NT2/D1 (cell line): ENCODE measurements around the gene PSEN2.
"Not testable (repeated sequence)": the region's sequence is repeated elsewhere in the genome, so short reads cannot be mapped to it uniquely, and the experiment has no call there.

ENCODE experiments used
- DNase-seq: peaks from one replicate; pipeline ENCODE4 v3.0.0-alpha.2; 2011; ENCODE audit warnings: low read depth, low spot score
- H3K27me3 ChIP-seq: 2 replicates; pipeline ENCODE4 v1.6.0; 2011; ENCODE audit warnings: mild to moderate bottlenecking; ENCODE audit not compliant: insufficient read length, insufficient read depth
- H3K36me3 ChIP-seq: 2 replicates; pipeline ENCODE4 v1.6.1; 2011; ENCODE audit warnings: mild to moderate bottlenecking, low read length, mixed read lengths; ENCODE audit not compliant: insufficient read depth, insufficient read length
- H3K4me1 ChIP-seq: 2 replicates; pipeline ENCODE4 v1.5.1; 2011; ENCODE audit not compliant: insufficient read depth, insufficient read length
- H3K4me3 ChIP-seq: 2 replicates; pipeline ENCODE4 v1.5.1; 2011; ENCODE audit warnings: low read depth; ENCODE audit not compliant: insufficient read length
- H3K9ac ChIP-seq: 2 replicates; pipeline ENCODE4 v1.6.0; 2011; ENCODE audit warnings: low read depth; ENCODE audit not compliant: insufficient read length
- H3K9me3 ChIP-seq: 2 replicates; pipeline ENCODE4 v1.5.1; 2011; ENCODE audit warnings: mild to moderate bottlenecking, low read length; ENCODE audit not compliant: insufficient read depth
- SUZ12 ChIP-seq: IDR thresholded peaks from 2 replicates; pipeline ENCODE4 v1.6.1; 2011; ENCODE audit not compliant: insufficient read length, insufficient read depth; ENCODE audit errors: extremely low read depth
- YY1 ChIP-seq: IDR thresholded peaks from 2 replicates; pipeline ENCODE4 v1.6.1; 2011; ENCODE audit not compliant: insufficient read length, insufficient read depth
- ZNF274 ChIP-seq: IDR thresholded peaks from 2 replicates; pipeline ENCODE4 v1.6.1; 2011; ENCODE audit warnings: mild to moderate bottlenecking, low read depth, low read length

The PSEN2 gene

DNA sequence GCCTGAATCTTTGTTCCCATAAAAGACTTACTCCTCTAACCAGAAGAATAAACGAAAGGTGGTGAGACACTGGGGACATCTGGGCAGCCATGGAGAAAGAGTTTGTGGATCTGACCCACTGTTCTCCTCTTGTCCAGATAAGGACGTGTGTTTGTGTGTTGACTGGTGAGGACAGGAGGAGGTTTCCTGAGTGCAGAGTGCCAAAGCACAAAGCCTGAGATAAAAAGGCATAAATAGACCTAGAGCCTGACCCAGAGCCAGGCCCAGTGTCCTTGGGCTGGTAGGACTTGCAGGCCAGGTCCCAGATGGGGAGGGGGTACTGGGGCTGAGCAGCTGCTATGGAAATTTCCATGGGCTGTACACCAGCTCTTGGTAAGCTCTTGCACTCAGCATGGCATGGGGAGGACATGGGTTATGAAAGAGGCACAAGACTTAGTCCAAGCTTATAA is 50.1 kb downstream of the PSEN2 start:
- Histone ChIP-seq H3K36me3 (peaks cover 37% of the 10 kb centered on the region), H3K4me1 (no peaks in the 10 kb centered on the region), H3K9me3 (no peaks in the 10 kb centered on the region), H3K27me3 (no peaks in the 10 kb centered on the region), H3K4me3 (no peak overlapping the region), H3K9ac (no peak overlapping the region)
- TF ChIP-seq SUZ12 (no peak), YY1 (no peak), ZNF274 (no peak)
- DNase-seq, result no peak

- TF ChIP-seq SUZ12 (no peak), ZNF274 (no peak), YY1 (no peak)
- no peaks in the 10 kb centered on the region for H3K27me3 ChIP-seq
- H3K4me1 ChIP-seq, result no peaks in the 10 kb centered on the region
- DNase-seq, result no peak
- H3K9ac ChIP-seq, result no peak overlapping the region
- peaks cover 34% of the 10 kb centered on the region for H3K36me3 ChIP-seq
- no peaks in the 10 kb centered on the region for H3K9me3 ChIP-seq
- no peak overlapping the region for H3K4me3 ChIP-seq
Observed at GRCh38 chr1:226921504-226921903, 51.1 kb downstream of the PSEN2 start.

- not testable (repeated sequence) for H3K4me1 ChIP-seq, H3K9me3 ChIP-seq, DNase-seq, H3K27me3 ChIP-seq, H3K9ac ChIP-seq, H3K36me3 ChIP-seq, H3K4me3 ChIP-seq
Observed at GRCh38 chr1:226929260-226930111, 59.1 kb downstream of the PSEN2 start.

GRCh38 chr1:226934483-226935237 is 64.2 kb downstream of the PSEN2 start:
- TF ChIP-seq YY1 (no peak), SUZ12 (no peak), ZNF274 (no peak)
- Histone ChIP-seq H3K4me3 (no peak overlapping the region), H3K9me3 (peaks cover 10% of the 10 kb centered on the region; the same call in 1 of the 2 replicates), H3K4me1 (no peaks in the 10 kb centered on the region), H3K27me3 (no peaks in the 10 kb centered on the region), H3K36me3 (no peaks in the 10 kb centered on the region), H3K9ac (no peak overlapping the region)
- DNase-seq, result no peak

GRCh38 chr1:226937940-226938725 is 67.7 kb downstream of the PSEN2 start:
- no peak overlapping the region for H3K4me3 ChIP-seq
- H3K36me3 ChIP-seq, result no peaks in the 10 kb centered on the region
- no peak overlapping the region for H3K9ac ChIP-seq
- TF ChIP-seq ZNF274, result no peak
- TF ChIP-seq SUZ12, result no peak
- no peak for TF ChIP-seq YY1
- peaks cover 10% of the 10 kb centered on the region for H3K4me1 ChIP-seq
- peaks cover 10% of the 10 kb centered on the region; the same call in 1 of the 2 replicates for H3K9me3 ChIP-seq
- no peak for DNase-seq
- peaks cover 12% of the 10 kb centered on the region for H3K27me3 ChIP-seq

- H3K4me3 ChIP-seq, result peak overlapping the region; percentile 87
- no peak for DNase-seq
- peaks cover 12% of the 10 kb centered on the region for H3K27me3 ChIP-seq
- H3K9ac ChIP-seq, result peak overlapping the region; percentile 98
- peaks cover 6% of the 10 kb centered on the region; the same call in 1 of the 2 replicates for H3K9me3 ChIP-seq
- H3K4me1 ChIP-seq, result peaks cover 10% of the 10 kb centered on the region
- no peaks in the 10 kb centered on the region for H3K36me3 ChIP-seq
- no peak for TF ChIP-seq SUZ12
- no peak for TF ChIP-seq ZNF274
- no peak for TF ChIP-seq YY1
Observed at GRCh38 chr1:226938903-226939437, 68.6 kb downstream of the PSEN2 start.

GRCh38 chr1:226939438-226940028 is 69.1 kb downstream of the PSEN2 start:
- Histone ChIP-seq H3K9ac (peak overlapping the region; percentile 98), H3K36me3 (no peaks in the 10 kb centered on the region), H3K27me3 (peaks cover 12% of the 10 kb centered on the region), H3K4me3 (peak overlapping the region; percentile 87), H3K4me1 (peaks cover 10% of the 10 kb centered on the region), H3K9me3 (peaks cover under 1% of the 10 kb centered on the region; the same call in 1 of the 2 replicates)
- peak; percentile 30 for DNase-seq
- TF ChIP-seq SUZ12 (no peak), YY1 (no peak), ZNF274 (no peak)
